Lower lobe of right lung (tissue), 2 donors: ENCODE measurements around the gene RAB6B. TPM values are rescaled to one million over a fixed set of nuclear protein-coding genes. Genes with fewer than 3 reads are reported as not detected.

ENCODE experiments used
- ATAC-seq, 2 donors: fragments of 200-7000 bp; cut with Tn5 transposase; one replicate each; pipeline ENCODE4 v1.9.1; 2020 to 2022; ENCODE audit warnings: mild to moderate bottlenecking in 2 of 2, moderate library complexity in 2 of 2
- DNase-seq: peaks from one replicate; pipeline ENCODE4 v3.0.0-alpha.2; 2020
- H3K27ac ChIP-seq: fragments of 200-600 bp; one replicate; pipeline ENCODE4 v1.8.0; 2022
- H3K27me3 ChIP-seq: fragments of 200-600 bp; one replicate; pipeline ENCODE4 v1.8.0; 2022; ENCODE audit warnings: low read depth
- H3K36me3 ChIP-seq: fragments of 200-600 bp; one replicate; pipeline ENCODE4 v1.8.0; 2022; ENCODE audit warnings: mild to moderate bottlenecking
- H3K4me1 ChIP-seq: fragments of 200-600 bp; one replicate; pipeline ENCODE4 v1.8.0; 2022
- H3K4me3 ChIP-seq: fragments of 200-600 bp; one replicate; pipeline ENCODE4 v1.8.0; 2022; ENCODE audit warnings: mild to moderate bottlenecking
- H3K9me3 ChIP-seq: fragments of 200-600 bp; one replicate; pipeline ENCODE4 v1.8.0; 2022
- CTCF ChIP-seq: fragments of 200-600 bp; IDR thresholded peaks from one replicate; pipeline ENCODE4 v1.8.0; 2022; ENCODE audit warnings: antibody characterized with exemption, mild to moderate bottlenecking
- intact Hi-C: fragments of 100-400 bp; cut with DNase I; formaldehyde crosslinking; loops from one replicate; pipeline ENCODE4 v1.11.0; 2022
- total RNA-seq: library from RNA; stranded (reverse); fragmentation: NEBNext Ultra II Directional; extraction: Animal tissue kit (Norgen Biotek cat#: 25700); gene quantifications from one replicate; pipeline ENCODE4 v1.2.1, GENCODE V29; 2021
- donor health status: DM: no; HTN: yes; CAD: no; lungs with severe emphysema.

Gene RAB6B
- total RNA-seq, 1 donor from 2014 or later, result 5.5 TPM

- Histone ChIP-seq H3K4me3 (no peak overlapping the region), H3K36me3 (no peaks in the 10 kb centered on the region), H3K9me3 (no peaks in the 10 kb centered on the region), H3K4me1 (no peaks in the 10 kb centered on the region), H3K27ac (no peak overlapping the region), H3K27me3 (no peaks in the 10 kb centered on the region)
- intact Hi-C loops, result no loop called here
- DNase-seq, result no peak
- no peak for ATAC-seq
- no peak for TF ChIP-seq CTCF
These were observed 53.5 kb downstream of the RAB6B start for GRCh38 chr3:133842158-133842557.

DNA sequence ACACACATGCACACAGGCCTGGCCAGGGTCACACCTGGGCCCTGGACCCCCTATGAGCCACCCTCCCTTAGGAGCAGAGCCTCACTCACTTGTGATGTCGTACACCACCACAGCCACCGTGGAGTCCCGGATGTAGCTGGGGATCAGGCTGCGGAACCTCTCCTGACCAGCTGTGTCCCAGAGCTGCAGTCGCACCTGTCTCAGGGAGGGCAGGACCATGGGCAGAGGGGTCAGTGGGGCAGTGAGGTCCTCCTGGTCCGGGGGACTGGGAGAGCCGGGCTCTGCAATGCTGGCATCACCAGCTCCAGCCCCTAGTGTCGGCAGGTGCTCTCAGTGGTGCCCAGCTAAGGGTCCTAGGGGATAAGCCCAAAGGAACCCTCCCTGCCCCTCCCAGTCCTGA is 54.5 kb downstream of the RAB6B start:
- Histone ChIP-seq H3K4me3 (no peak overlapping the region), H3K9me3 (no peaks in the 10 kb centered on the region), H3K27ac (no peak overlapping the region), H3K27me3 (no peaks in the 10 kb centered on the region), H3K4me1 (no peaks in the 10 kb centered on the region), H3K36me3 (no peaks in the 10 kb centered on the region)
- intact Hi-C loops, result no loop called here
- TF ChIP-seq CTCF, result no peak
- DNase-seq, result no peak
- ATAC-seq, result no peak

DNA sequence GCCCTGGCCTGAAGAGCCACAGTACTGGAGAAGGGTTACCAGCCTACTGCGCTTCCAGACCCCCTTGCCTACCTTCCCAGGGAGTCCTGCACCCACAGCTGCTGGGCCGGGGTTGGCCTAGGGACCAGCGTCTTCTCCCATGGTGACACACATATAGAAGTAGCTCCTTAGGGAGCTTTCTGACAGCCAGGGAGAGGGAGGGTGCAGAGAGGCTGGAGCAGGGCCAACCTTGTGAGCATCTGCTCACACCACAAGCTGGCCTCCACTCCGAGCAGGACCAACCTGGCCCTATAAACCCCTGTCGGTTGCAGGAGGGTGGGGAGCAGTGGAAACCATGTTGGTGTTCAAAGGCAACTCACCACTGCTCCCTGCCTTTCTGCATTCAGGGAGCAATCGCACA is 54.9 kb downstream of the RAB6B start:
- no peak for TF ChIP-seq CTCF
- H3K27ac ChIP-seq, result no peak overlapping the region
- no peak overlapping the region for H3K4me3 ChIP-seq
- DNase-seq (no peak), ATAC-seq (no peak)
- no peaks in the 10 kb centered on the region for H3K27me3 ChIP-seq
- no peaks in the 10 kb centered on the region for H3K9me3 ChIP-seq
- H3K36me3 ChIP-seq, result no peaks in the 10 kb centered on the region
- intact Hi-C loops, result no loop called here
- H3K4me1 ChIP-seq, result no peaks in the 10 kb centered on the region

DNA sequence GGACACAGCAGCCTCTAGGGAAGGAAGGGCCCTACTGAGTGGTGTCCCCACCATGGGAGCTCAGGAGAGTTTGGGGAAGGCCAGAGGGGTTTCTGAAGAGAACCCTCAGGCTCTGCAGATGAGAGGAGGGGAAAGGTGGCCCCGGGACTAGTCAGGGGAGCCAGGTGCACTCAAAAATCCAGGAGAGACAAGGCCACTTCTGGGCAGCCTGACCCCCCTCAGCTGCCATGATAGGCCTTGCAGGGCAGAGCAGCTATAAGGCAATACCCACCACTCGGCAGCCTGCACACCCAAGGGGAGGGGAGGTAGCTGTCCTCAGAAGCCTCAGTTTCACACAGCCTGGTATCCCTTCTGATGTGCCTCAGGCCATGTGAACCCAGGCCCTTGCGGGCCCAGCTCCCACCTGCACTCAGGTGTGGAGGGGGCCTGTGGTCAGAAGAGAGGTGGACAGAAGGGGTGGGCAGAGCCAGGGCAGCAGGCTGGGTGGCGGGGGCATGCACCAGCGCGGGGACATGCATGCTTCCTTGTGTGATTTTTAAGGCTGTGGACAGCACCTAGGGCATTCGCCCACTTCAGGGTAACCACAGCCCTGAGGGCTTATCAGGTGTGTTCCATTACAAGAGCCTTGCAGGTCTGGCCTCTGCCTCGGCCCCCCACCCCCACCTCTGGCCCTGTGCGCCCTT is 55.5 kb downstream of the RAB6B start:
- ATAC-seq (no peak), DNase-seq (no peak)
- Histone ChIP-seq H3K4me3 (no peak overlapping the region), H3K36me3 (no peaks in the 10 kb centered on the region), H3K27me3 (no peaks in the 10 kb centered on the region), H3K9me3 (no peaks in the 10 kb centered on the region), H3K4me1 (no peaks in the 10 kb centered on the region), H3K27ac (no peak overlapping the region)
- TF ChIP-seq CTCF, result no peak
- intact Hi-C loops, result no loop called here

DNA sequence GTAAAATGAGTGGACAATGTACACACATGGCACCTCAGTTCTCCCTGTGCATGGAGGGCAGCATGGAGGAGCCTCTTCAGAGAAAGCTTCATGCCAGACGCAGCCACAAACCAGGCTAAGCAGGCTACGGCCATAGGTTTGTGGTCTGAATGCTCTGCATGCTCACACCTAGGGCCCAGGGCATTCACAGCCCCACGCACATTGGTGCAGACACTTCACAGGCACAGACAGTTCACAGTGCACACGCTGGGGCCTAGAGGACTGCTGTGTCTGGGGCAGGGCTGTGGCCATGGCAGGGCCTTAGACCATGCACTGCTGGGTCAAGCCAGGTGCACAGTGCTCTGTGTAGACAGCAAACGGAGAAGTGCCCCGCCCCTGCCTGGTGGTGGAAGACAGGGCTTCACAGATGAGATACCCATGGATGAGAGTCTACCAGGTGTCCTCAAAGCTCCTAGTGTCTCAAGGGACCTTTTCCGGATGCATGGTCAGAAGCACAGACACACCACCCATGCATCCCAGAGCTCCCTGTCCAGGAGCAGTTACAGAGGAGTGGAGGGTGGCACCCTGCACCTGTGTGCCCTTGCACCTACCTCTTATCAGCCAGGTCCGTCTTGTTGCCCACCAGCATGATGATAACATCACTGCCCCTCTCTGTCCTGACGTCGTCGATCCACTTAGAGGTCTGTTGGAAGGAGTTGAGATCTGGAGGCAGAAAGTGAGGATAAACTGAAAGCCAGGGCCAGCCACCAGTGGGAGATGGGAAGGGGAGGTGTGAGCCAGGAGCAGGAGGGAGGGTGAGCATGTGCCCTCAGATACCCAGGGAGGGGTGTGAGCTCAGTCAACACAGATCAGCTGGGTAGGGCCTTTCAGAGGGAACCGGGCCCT is 56.5 kb downstream of the RAB6B start:
- ATAC-seq, result no peak
- Histone ChIP-seq H3K9me3 (no peaks in the 10 kb centered on the region), H3K36me3 (no peaks in the 10 kb centered on the region), H3K27me3 (no peaks in the 10 kb centered on the region), H3K27ac (no peak overlapping the region), H3K4me3 (no peak overlapping the region), H3K4me1 (no peaks in the 10 kb centered on the region)
- TF ChIP-seq CTCF, result no peak
- intact Hi-C loops, result no loop called here
- DNase-seq, result no peak
